ENCODE measurements around the gene MTHFD1. TPM values are rescaled to one million over a fixed set of nuclear protein-coding genes. Genes with fewer than 3 reads are reported as not detected.
A peak's percentile ranks its signal among the peaks of the same experiment; 100 is the strongest.

The MTHFD1 gene

DNA sequence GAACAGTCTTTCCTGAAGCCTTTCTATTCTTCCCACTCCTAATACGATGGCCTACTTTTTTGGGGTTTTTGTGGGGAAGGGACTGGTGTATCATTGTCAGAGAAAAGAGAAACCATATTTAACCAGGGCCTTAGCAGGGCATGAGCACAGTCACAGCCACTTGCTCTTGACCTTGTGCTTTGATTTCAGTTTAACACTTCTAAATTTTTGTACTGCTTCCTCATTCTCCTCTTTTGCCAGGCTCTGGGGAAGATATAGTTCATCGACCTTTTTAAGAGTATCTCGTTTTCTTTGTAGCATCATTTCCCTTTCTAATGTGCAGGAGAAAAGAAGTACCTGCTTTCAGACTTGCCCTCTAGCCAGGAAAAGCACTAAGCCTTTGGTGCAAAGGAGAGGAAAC lies 118.6 kb downstream of the MTHFD1 start:
- H2AK5ac ChIP-seq (ENCODE audit: low read length) = no peak overlapping the region
- peaks cover 46% of the 10 kb centered on the region for H3K79me2 ChIP-seq (ENCODE audit: control insufficient read depth, insufficient read depth, low read length)
- H3K23ac ChIP-seq (ENCODE audit: low read length) = no peak overlapping the region
- no CpG with 5 or more reads among the region's 3 CpGs for WGBS (ENCODE audit: extremely low coverage, insufficient coverage, low lambda C conversion rate)
- peak overlapping the region; percentile 49 for H3K9ac ChIP-seq (ENCODE audit: low read length)
- H2BK5ac ChIP-seq (ENCODE audit: low read length) = no peak overlapping the region
- H3K4me2 ChIP-seq (ENCODE audit: low read length) = peak overlapping the region; percentile 1
- H3K4ac ChIP-seq (ENCODE audit: low read depth, low read length) = no peak overlapping the region
- H3K4me1 ChIP-seq (ENCODE audit: control insufficient read depth, low read depth, low read length) = peaks cover 21% of the 10 kb centered on the region
- DNase-seq = no peak
- H3K79me1 ChIP-seq (ENCODE audit: low read length) = peaks cover 10% of the 10 kb centered on the region
- H3K56ac ChIP-seq (ENCODE audit: low read length) = peak overlapping the region; percentile 42
- H2BK15ac ChIP-seq (replicated peaks; ENCODE audit: low read depth) = no peak overlapping the region
- no peak overlapping the region for H2BK120ac ChIP-seq (ENCODE audit: low read depth, low read length)
- H3K36me3 ChIP-seq (ENCODE audit: control insufficient read depth, insufficient read depth, low read length) = no peaks in the 10 kb centered on the region
- H4K8ac ChIP-seq (ENCODE audit: low read depth, low read length) = no peak overlapping the region
- H3K18ac ChIP-seq (ENCODE audit: low read length) = no peak overlapping the region
- no peak overlapping the region for H4K5ac ChIP-seq (ENCODE audit: low read length)
- H3K27ac ChIP-seq (ENCODE audit: low read depth, low read length) = no peak overlapping the region
- H3K27me3 ChIP-seq (ENCODE audit: insufficient read depth, low read length, poor library complexity) = no peaks in the 10 kb centered on the region
- no peak overlapping the region for H3K4me3 ChIP-seq (ENCODE audit: low read length)

DNA sequence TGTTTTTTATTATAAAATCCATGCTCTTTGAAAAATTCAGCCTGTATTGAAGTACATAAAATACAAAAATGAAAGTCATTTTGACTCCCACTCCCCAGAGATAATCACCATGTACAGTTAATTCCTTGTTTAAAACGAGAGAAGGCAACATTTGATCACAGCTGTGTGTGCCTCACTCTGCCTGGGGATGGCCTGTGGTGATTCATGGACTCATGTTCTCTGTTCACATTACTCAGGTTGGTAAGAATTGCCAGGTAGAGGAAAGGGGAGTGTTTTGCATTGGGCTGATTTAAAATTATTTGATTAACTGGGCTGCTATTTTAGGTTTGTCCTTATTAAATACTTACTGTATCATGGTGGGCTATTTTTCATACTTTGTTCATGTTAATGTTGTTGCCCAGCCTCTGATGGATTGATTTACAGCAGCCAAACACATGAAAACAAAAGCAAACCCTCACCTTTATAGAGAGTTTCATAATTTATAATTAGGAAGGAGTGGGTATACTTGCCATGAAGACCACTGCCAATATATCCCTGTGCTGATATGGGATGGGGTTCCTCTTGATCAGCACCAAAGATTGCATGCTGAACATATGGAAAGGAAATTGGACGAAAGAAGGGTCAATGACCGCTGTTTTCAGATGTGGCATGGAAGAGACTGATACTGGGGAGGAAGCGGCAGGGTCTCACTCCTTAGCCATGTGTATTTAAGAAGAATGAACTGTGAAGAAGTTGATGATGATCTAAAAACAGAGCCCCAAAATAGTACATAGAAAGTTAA lies 119.4 kb downstream of the MTHFD1 start:
- H3K36me3 ChIP-seq (ENCODE audit: control insufficient read depth, insufficient read depth, low read length) = no peaks in the 10 kb centered on the region
- peaks cover 15% of the 10 kb centered on the region for H3K4me1 ChIP-seq (ENCODE audit: control insufficient read depth, low read depth, low read length)
- no peak overlapping the region for H3K23ac ChIP-seq (ENCODE audit: low read length)
- H2BK120ac ChIP-seq (ENCODE audit: low read depth, low read length) = no peak overlapping the region
- H3K4me2 ChIP-seq (ENCODE audit: low read length) = no peak overlapping the region
- no CpG with 5 or more reads among the region's 4 CpGs for WGBS (ENCODE audit: extremely low coverage, insufficient coverage, low lambda C conversion rate)
- no peak overlapping the region for H3K18ac ChIP-seq (ENCODE audit: low read length)
- no peak overlapping the region for H4K8ac ChIP-seq (ENCODE audit: low read depth, low read length)
- peaks cover 52% of the 10 kb centered on the region for H3K79me2 ChIP-seq (ENCODE audit: control insufficient read depth, insufficient read depth, low read length)
- peak overlapping the region; percentile 30 for H2BK5ac ChIP-seq (ENCODE audit: low read length)
- H3K27me3 ChIP-seq (ENCODE audit: insufficient read depth, low read length, poor library complexity) = no peaks in the 10 kb centered on the region
- peak overlapping the region; percentile 43 for H3K9ac ChIP-seq (ENCODE audit: low read length)
- no peak overlapping the region for H2AK5ac ChIP-seq (ENCODE audit: low read length)
- peak overlapping the region; percentile 78 for H3K56ac ChIP-seq (ENCODE audit: low read length)
- peaks cover 4% of the 10 kb centered on the region for H3K79me1 ChIP-seq (ENCODE audit: low read length)
- H2BK15ac ChIP-seq (replicated peaks; ENCODE audit: low read depth) = no peak overlapping the region
- H3K4ac ChIP-seq (ENCODE audit: low read depth, low read length) = peak overlapping the region; percentile 59
- peak; percentile 32 for DNase-seq
- no peak overlapping the region for H3K4me3 ChIP-seq (ENCODE audit: low read length)
- H3K27ac ChIP-seq (ENCODE audit: low read depth, low read length) = no peak overlapping the region
- H4K5ac ChIP-seq (ENCODE audit: low read length) = no peak overlapping the region

DNA sequence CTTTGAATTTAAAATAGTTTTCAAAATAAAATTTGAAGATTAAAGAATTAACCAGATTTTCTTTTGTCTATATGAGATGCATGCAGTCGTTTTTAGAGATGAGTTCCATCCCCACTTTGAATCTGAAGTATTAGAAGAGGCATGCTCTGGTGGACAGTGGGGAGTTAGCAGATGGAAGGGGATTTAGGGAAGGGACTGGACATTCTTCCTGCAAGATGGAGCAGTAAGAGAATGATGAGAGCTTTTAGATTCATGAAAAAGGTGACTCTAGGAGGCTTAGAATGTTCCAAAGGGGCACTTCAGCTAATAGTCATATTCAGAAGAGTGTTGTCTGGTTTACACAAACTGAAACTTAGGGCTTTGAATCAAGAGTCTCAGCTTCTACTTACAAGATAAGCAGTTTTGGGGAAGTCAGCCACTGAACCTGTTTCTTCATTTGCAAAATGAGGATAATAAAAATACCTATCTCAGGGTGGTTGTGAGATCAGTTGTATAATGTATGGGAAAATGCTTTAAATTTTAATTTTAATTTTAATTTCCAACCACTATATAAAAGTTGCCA lies 120.1 kb downstream of the MTHFD1 start:
- H2BK5ac ChIP-seq (ENCODE audit: low read length) = no peak overlapping the region
- no peak overlapping the region for H3K4ac ChIP-seq (ENCODE audit: low read depth, low read length)
- H4K5ac ChIP-seq (ENCODE audit: low read length) = no peak overlapping the region
- peaks cover 3% of the 10 kb centered on the region for H3K79me1 ChIP-seq (ENCODE audit: low read length)
- no peak overlapping the region for H3K18ac ChIP-seq (ENCODE audit: low read length)
- H3K79me2 ChIP-seq (ENCODE audit: control insufficient read depth, insufficient read depth, low read length) = peaks cover 56% of the 10 kb centered on the region
- H2AK5ac ChIP-seq (ENCODE audit: low read length) = peak overlapping the region; percentile 11
- H3K56ac ChIP-seq (ENCODE audit: low read length) = peak overlapping the region; percentile 58
- H2BK120ac ChIP-seq (ENCODE audit: low read depth, low read length) = no peak overlapping the region
- H3K4me1 ChIP-seq (ENCODE audit: control insufficient read depth, low read depth, low read length) = peaks cover 15% of the 10 kb centered on the region
- H3K23ac ChIP-seq (ENCODE audit: low read length) = no peak overlapping the region
- no peak overlapping the region for H2BK15ac ChIP-seq (replicated peaks; ENCODE audit: low read depth)
- no peak overlapping the region for H3K4me2 ChIP-seq (ENCODE audit: low read length)
- no peaks in the 10 kb centered on the region for H3K27me3 ChIP-seq (ENCODE audit: insufficient read depth, low read length, poor library complexity)
- no peak overlapping the region for H4K8ac ChIP-seq (ENCODE audit: low read depth, low read length)
- peak overlapping the region; percentile 41 for H3K9ac ChIP-seq (ENCODE audit: low read length)
- no peak overlapping the region for H3K4me3 ChIP-seq (ENCODE audit: low read length)
- no peak for DNase-seq
- no peaks in the 10 kb centered on the region for H3K36me3 ChIP-seq (ENCODE audit: control insufficient read depth, insufficient read depth, low read length)
- H3K27ac ChIP-seq (ENCODE audit: low read depth, low read length) = no peak overlapping the region
- no CpG with 5 or more reads among the region's 1 CpG for WGBS (ENCODE audit: extremely low coverage, insufficient coverage, low lambda C conversion rate)

DNA sequence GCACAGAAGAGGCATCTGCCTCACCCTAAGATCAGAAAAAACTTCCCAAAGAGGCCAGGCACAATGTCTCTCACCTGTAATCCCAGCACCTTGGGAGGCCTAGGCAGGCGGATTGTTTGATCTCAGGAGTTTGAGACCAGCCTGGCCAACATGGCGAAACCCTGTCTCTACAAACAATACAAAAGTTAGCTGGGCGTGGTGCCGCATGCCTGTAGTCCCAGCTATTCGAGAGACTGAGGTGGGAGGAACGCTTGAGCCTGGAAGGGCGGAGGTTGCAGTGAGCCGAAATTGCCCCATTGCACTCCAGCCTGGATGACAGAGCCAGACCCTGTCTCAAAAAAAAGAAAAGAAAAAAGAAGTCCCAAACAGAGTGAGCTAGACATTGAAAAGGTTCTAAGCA lies 120.9 kb downstream of the MTHFD1 start:
- DNase-seq = peak; percentile 89
- H3K4me3 ChIP-seq (ENCODE audit: low read length) = no peak overlapping the region
- H3K27ac ChIP-seq (ENCODE audit: low read depth, low read length) = peak overlapping the region; percentile 41

More for the DNA sequence above, 120.9 kb downstream of the MTHFD1 start:
- peaks cover 15% of the 10 kb centered on the region for H3K4me1 ChIP-seq (ENCODE audit: control insufficient read depth, low read depth, low read length)
- no peak overlapping the region for H2AK5ac ChIP-seq (ENCODE audit: low read length)
- H3K36me3 ChIP-seq (ENCODE audit: control insufficient read depth, insufficient read depth, low read length) = no peaks in the 10 kb centered on the region
- H3K23ac ChIP-seq (ENCODE audit: low read length) = no peak overlapping the region
- no peak overlapping the region for H2BK15ac ChIP-seq (replicated peaks; ENCODE audit: low read depth)
- H3K79me1 ChIP-seq (ENCODE audit: low read length) = peaks cover 3% of the 10 kb centered on the region
- H3K4me2 ChIP-seq (ENCODE audit: low read length) = no peak overlapping the region
- no peak overlapping the region for H3K4ac ChIP-seq (ENCODE audit: low read depth, low read length)
- H2BK120ac ChIP-seq (ENCODE audit: low read depth, low read length) = no peak overlapping the region
- H4K5ac ChIP-seq (ENCODE audit: low read length) = no peak overlapping the region
- no peaks in the 10 kb centered on the region for H3K27me3 ChIP-seq (ENCODE audit: insufficient read depth, low read length, poor library complexity)
- peaks cover 57% of the 10 kb centered on the region for H3K79me2 ChIP-seq (ENCODE audit: control insufficient read depth, insufficient read depth, low read length)
- peak overlapping the region; percentile 66 for H3K56ac ChIP-seq (ENCODE audit: low read length)
- H4K8ac ChIP-seq (ENCODE audit: low read depth, low read length) = no peak overlapping the region
- no CpG with 5 or more reads among the region's 8 CpGs for WGBS (ENCODE audit: extremely low coverage, insufficient coverage, low lambda C conversion rate)
- H3K18ac ChIP-seq (ENCODE audit: low read length) = no peak overlapping the region
- H3K9ac ChIP-seq (ENCODE audit: low read length) = peak overlapping the region; percentile 28
- H2BK5ac ChIP-seq (ENCODE audit: low read length) = no peak overlapping the region

Small RNA genes lying within 50 kb of the gene (small RNA-seq; reads per million reads assigned to genes)
- gene AL161756.2 (ENCODE audit: insufficient read depth) = not detected

Data from mesendoderm (in vitro differentiated cells).